NCI-H2227 (cell line): ENCODE measurements around the gene ITIH4.

ENCODE experiments used
- DNase-seq: peaks from one replicate; lab custom pipeline; 2025; ENCODE audit not compliant: unreplicated experiment; lab: John Stamatoyannopoulos, UW

The ITIH4 gene

DNA sequence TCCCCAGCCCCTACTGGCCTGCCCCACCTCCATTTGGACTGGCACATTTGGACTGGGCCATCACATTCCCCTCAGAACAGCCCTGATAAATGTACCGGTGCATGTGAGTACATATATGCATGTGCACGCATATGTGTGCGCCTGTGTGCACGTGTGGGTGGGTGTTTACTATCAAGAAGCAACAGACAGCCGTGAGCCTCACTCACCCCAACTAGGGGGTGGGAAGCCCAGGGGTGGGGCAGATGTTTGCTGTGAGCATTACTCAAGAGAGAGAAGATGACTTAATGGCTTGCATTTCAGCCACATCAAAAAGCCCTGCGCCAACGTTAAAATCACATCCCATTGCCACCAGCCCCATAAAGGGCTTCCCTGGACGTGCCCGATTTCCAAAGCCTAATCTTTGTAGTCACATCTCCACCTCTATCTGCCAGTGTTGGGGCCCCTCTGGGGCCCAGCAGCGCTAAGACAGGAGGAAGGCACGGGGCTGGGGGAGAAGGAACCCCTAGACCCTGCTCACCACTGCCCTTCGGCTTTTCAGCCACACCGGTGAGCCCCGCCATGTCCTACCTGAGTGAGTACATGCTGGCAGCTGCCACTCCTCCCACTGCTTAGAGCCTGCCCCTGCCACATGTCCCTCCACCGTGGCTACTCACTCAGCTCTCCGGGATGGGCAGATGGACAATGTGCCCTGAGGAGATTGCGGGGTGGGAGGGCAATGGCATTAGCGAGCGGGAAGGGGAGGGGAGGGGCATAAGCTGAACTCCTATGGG is 25.0 kb downstream of the ITIH4 start:
- no peak for DNase-seq

DNA sequence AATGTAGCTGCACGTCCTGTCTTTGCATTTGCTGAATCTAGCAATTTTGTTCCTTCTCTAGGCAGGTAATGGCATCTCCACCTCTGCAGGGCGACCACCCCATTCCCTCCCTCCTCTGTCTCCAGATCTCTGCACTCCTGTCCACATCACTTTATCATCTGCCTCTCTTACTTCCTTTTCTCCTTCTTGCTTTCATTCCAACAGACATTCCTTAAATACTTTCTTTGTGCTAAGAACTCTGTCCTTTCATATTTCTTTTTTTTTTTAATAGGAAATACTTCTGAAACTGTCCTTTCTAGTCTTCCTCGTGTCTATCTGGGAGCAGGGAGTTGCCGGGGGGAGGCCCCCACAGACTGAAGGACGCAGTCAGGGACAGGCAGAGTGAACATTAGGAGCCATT is 28.6 kb downstream of the ITIH4 start:
- no peak for DNase-seq

DNA sequence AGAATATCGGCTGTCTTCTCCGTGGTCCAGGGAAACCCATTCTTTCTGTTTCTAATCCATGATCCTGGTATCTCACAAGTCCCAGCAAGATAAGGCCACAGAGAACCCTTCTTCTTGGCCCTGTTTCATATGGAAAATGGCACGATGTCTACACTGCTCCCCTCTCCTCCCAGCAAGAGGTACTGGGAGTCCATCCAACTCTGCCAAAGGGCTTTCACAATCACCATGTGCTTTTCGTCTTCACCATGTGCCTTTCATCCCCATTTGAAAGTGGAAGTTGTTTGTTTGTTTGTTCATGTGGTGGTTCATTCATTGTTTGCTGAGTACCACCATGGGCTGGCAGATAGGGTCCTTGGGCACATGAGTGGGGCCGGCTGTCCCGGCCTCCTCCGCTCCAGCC is 30.4 kb downstream of the ITIH4 start:
- DNase-seq: no peak

DNA sequence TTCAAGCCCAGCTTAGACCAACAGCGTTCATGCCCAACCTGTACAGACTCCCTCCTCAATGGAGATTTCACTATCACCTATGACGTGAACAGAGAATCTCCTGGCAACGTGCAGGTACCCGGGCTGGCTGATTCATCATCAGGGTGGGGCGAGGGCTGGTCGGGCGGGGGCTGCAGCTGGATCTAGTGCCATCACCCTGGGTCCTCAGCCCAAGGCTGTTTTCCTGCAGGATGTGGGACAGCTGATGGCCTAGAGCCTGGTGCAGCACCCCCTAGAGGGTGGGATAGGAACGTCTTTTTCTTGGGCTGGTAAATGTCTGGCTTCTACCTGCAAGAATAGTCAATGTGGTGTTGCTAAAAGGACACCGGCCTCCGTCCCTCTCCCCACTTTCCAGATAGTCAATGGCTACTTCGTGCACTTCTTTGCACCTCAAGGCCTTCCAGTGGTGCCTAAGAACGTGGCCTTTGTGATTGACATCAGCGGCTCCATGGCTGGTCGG is 31.4 kb downstream of the ITIH4 start:
- no peak for DNase-seq

DNA sequence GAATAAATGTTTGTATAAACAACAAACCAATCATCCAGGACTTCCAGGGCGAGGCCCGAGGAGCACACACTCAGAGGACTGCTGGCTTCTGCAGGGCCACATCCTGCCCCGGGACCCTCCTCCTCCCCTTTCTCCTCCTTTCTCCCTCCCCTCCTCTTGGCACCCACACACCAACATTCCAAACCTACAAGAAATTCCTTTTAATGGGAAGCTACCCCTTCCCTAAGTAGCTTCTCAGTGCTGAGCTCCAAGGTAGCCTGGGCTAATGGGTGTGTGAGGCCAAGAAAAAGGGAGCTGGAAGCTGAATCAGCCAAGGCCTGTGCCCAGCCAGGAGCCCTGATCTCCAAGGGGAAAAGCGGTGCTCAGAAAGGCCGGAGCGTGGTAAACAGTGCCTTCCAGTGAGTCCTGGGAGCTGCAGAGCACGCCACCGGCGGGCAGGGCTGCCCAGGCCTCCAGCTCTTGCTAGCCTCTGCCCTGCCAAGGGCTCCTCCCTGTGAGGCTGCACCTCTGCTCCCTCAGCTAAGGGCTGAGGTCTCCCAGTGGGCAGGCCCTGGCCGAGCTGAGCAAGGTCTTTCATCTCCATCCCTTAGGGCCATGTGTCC is 32.0 kb downstream of the ITIH4 start:
- DNase-seq: no peak

DNA sequence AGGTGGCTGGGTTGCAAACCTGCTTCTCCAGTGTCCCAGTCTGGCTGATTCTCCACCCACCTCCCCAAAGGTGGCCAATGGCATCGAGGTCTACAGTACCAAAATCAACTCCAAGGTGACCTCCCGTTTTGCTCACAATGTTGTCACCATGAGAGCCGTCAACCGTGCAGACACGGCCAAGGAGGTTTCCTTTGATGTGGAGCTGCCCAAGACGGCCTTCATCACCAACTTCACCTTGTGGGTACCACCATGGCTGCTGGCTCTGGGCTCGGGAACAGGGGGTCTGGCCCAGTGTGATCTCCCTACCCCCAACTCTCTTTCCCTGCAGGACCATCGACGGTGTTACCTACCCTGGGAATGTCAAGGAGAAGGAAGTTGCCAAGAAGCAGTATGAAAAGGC is 34.1 kb downstream of the ITIH4 start:
- no peak for DNase-seq

DNA sequence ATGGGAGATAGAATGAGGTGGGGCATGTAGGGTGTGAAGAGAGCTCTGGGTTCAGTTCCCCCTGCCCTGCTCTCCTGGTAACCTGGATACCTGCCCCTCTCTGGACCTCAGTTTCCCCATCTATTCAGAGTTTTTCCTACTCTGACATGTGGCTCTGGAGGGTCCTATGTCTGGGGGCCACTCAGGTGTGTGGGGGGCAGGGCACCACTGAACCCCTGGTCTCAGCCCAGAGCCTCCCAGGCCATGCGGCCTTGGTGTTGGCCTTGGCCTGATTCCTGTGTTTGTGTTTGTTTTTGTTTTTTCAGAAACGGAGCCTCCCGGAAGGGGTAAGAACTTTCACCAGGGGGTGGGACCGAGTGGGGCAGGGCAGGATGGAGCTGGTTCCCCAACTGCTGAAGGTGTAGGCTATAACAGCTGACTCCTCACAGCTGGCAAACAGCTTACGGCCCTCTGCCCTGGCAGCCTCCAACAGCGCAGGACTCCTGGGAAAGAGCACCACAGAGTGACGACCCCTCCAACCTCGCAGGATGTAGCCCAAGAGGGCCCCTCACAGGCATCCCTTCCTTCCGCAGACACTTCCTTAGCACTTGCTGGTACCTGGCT is 35.1 kb downstream of the ITIH4 start:
- no peak for DNase-seq

DNA sequence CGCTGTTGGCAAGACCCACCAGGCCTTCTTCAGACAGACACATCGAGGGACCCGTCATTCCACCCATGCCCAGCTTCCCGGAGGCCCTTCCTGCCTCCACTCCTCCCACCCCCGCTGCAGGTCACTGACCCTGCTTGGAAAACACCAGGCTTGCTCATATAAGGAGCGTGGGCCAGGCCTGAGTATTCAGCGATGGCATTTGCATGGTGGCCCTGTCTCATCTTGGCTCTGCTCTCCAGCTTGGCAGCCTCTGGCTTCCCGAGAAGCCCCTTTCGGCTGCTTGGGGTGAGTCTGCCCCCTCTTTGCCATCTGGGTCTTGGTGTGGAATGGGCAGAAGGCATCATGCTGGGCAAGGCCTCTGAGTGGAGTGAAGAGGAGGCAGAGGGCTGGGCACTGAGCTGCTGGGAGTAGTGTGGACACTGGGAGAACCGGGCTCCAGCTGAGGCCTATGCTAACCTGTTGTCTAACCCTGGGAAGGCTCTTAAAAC is 35.8 kb downstream of the ITIH4 start, which contains the start of gene ITIH3:
Gene ITIH3, plus strand, starts transcription at position 185 of the 488 bp plus-strand sequence. Its CDS starts 8 bp downstream, at position 193.
- no peak for DNase-seq

DNA sequence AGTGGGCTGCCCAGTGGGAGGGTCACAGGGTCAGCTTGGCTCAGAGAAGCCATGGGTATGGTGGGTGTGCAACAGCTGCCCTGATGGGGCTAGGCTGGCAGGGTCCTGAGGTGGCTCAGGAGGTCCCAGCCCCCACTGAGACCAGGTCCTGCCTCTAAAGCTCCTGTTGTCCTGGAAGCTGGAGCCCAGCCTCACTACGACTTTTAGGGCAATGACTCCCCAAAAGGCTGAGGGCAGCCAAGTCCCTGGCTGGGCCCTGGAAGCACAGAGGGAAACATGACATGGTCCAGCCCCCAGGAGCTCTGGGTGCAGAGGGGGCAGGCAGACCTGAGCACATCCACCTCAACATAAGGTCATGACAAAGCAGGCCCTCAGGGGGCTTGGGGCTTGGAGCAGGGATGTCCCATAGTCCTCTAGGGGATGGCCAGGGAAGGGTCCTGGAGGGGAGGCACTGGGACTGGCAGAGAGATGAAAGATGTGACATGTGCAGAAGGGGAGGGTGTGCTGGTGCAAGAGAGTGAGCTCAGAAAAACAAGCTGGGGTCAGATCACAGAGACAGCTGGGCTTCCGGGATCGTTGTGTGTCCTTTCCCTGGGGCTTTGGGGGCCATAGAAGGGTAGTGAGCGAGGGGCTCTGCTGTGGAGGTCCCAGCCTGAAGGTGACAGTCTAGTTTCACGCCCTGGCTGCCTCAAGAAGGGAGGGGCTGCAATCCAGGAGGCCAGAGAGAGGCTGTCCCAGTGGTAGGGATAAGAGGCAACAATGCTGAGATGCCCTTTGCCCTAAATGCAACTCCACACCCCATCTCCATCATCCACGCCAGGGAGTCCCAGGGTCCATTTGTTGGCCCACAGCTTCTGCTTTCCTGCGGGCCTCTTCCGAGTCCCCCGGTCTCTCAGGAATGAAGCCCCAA is 36.5 kb downstream of the ITIH4 start:
- DNase-seq: no peak

DNA sequence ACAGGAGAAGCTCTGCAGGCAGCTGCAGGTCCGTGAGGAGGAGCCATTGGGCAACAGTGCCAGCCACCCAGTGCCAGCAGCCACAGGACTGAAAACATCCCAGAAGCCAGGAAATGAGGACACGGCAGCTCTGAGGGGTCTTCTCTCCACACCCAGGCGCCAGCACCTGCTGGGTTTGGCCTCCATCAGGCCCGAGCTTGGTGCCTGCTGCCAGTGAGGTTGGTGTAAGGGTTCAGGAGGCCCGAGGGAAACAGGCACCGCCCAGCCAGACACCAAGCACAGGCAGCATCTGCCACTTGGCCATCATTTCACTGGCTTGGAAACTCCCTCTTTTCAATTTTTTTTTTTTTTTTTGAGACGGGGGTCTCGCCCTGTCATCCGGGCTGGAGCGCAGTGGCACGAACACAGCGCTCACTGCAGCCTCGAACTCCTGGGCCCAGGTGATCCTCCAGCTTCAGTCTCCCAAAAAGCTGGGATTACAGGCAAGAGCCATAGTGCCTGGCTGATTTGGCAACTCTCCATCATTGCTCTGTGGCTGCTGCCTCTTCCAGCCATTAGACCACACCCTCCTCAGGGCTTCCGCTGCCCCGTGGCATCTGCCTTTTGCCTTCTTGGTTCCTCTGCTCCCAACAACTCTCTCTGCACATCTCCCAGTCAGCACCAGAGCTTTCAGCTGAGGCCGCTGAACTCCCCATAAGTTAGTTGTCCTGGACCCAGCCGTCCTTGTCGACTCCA is 37.3 kb downstream of the ITIH4 start:
- no peak for DNase-seq

DNA sequence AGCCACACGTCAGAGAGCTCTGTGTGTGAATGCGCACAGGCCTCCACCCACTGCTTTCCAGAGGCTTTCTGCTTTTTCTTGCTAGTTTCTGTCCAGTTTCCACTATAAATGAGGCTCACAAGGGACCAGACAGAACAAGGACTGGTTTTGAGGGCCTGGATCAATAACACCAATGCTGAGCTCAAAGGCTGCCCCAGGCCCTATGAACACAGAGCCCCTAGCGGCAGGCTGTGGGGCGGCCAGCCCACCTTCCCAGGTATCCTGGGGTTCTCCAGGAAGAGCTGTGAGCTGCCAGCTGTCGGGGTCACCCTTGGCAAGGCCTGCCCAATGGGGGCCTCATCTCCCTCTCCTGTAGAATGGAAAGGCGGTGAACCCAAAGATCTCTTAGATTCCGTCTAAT is 38.1 kb downstream of the ITIH4 start:
- no peak for DNase-seq

DNA sequence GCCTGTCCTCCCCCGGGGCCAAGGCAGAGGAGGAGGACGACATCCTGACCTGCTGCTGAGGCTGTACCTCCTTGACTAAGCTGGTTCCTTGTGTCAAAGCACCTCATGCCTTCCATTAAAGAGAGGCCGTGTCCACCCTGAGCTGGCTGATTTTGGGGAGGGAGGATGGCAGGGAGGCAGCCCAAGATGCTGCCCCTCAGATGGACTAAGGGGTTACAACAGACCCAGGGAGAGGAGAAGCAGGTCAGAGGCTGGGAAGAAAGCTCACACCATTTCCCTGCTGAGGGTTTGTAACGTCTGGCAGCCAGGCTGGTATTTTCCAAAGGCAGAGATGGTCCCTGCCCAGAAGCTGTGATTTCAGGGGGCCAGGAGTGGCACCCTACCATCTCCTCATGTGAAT is 38.5 kb downstream of the ITIH4 start:
- DNase-seq: no peak

DNA sequence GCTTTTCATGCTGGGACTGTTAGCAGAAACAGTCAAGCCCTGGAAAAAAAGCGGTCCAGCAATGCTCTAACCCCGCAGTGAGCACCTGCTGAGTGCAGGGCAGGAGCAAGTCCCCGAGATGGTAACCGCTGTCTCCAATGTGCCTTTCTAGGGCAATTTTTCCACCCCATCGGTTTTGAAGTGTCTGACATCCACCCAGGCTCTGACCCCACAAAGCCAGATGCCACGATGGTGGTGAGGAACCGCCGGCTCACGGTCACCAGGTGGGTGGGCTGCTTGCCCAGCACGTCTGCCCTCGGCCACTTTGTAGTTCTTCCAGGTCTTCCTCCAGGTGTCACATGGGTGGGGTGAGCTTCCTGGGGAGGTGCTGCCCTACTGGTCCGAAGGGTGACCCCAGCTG is 39.1 kb downstream of the ITIH4 start:
- DNase-seq: no peak

DNA sequence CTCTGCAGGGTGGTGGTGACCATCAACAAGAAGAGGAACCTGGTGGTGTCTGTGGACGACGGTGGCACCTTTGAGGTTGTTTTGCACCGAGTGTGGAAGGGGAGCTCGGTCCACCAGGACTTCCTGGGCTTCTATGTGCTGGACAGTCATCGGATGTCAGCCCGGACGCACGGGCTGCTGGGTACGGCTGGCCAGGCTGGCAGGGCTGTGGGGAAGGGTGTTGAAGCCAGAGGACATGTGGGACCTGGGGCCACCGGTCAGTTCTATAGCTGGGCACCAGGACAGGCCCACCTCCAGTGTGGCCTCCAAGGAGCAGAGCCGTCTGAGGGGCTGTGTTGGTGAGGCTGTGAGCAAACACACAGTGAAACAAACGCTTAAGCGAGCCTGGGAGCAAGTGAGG is 39.7 kb downstream of the ITIH4 start:
- DNase-seq: no peak

DNA sequence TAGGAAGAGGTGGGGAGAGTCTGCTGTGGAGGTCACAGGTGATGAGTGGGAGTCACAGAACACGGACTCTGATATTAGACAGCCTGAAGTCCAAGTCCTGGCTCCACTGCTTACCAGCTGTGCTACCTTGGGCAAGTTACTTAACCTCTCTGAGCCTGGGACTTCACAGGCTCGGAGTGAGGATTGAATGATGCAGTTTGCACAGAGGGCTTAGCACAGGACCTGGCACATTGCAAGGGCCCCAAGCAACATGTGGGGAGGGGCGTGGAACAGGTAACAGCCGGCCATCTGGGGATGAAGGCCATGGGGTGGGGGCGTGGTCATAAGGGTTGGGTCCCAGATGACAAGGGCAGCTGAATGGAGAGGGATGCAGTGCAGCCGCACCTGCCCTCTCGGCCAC is 40.1 kb downstream of the ITIH4 start:
- DNase-seq: no peak

DNA sequence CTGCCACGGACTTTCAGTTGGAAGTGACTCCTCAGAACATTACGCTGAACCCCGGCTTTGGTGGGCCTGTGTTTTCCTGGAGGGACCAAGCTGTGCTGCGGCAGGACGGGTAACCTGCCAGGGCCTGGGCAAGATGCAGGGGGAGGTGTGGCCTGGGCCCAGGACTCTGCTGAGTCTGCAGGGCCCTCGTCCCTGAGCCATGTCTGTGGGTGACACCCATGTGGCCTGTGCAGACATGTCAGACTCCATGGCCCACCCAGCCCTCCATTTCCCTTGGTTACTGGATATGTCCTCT is 40.8 kb downstream of the ITIH4 start:
- DNase-seq: no peak

DNA sequence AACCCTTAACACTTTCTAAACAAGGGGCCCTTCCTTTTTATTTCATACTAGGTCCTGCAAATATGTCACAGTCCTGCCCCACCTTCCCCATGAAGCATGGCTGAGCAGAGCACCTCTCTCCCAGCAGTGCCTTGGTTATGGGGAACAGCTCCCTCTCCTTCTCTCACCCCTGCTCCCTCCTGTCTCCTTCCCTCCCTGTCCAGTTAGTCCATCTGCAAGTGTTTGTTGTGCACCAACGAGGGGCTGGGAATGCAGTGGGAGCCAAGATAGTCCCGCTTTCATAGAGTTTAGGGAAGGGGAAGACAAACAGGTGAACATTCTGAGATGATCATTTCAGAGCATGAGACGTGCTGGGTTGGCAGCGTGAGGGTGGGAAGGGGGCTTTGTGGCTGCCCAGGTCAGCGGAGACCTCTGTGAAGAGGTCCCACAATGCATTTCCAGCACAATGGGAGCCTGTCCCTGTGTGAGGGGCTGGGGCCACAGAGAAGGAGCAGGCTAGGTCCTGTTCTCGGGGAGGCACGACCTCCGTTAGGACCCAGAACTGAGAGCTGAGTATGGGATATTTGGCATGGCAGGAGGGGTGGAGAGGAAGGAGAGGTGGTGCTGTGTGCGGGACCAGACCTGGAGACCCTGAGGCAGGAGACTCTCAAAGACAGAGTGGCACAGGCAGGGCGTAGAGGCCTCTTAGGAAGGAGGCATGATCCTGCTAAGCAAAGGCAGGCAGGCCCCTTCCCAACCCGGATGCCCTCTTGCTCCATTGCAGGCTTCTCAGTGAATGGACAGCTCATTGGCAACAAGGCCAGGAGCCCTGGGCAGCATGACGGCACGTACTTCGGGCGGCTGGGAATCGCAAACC is 41.4 kb downstream of the ITIH4 start:
- DNase-seq: no peak

DNA sequence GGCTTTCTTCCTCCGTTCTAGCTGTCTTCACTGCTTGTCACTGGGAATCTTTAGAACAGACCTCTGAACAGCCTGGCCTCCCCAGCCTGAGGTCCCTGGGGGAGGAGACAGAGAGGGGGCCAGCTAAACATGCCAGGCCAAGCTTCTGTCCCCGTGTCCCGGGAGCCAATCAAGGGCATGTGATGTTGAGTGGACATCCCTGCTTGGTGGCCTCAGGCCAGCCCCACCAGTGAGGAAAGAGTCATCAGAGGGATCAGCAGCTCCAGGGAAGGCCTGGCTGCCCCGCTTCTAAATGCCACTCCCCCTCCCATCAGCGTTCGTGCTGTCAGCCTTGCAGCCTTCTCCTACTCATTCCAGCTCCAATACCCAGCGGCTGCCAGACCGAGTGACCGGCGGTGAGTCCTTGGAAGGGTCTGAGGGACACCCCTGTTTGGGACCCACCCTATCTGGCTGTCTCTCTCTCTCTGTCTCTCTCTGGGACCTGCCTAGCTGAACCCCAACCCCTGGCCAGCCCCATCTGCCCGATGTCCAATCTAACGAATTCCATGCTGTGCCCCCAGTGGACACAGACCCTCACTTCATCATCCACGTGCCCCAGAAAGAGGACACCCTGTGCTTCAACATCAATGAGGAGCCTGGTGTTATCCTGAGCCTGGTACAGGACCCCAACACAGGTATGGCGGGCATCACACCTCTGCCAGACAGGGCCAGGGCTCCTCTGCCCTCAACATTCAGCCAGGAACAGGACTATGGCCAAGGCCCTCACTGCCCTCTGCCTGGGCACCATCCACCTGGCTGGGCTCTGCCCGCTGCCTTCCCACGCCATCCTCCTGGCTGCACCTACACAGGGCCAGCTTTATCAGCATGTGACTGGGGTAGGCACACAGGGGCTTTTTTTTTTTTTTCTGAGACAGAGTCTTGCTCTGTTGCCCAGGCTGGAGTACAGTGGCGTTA is 42.5 kb downstream of the ITIH4 start:
- no peak for DNase-seq

DNA sequence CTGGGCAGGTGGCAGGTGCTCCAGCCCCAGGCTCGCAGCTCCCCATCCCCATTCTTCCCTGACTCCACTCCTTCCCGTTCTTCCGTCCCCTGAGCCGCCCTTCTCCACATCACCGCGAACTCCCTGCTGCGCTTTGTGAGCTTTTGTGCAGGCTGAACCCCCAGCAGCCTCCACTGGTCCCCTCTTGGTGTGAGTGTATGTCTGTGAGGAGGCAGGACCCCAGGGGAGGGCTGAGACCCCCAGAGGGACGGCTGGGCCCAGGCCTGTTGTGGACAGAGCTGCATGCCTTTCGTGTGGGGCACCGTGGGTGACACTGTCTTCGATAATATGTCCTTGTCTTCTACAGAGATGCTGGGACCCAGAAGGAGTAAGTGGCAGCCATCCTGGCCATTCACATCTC is 43.2 kb downstream of the ITIH4 start:
- DNase-seq: no peak
